Choroid plexus epithelial cell (primary cell): ENCODE results near the gene TENT4A.
A peak's percentile ranks its signal among the peaks of the same experiment; 100 is the strongest.

ENCODE experiments used
- DNase-seq: peaks from one replicate; pipeline ENCODE4 v3.0.0-alpha.2; 2010; ENCODE audit warnings: low read depth
- H3K4me3 ChIP-seq: 2 replicates; pipeline ENCODE4 v1.5.1; 2011; ENCODE audit warnings: low read depth, mild to moderate bottlenecking, control low read depth, low read length, moderate library complexity
- CTCF ChIP-seq: conservative IDR thresholded peaks from 2 replicates; pipeline ENCODE4 v1.5.1; 2011; ENCODE audit warnings: low read depth, mild to moderate bottlenecking, control low read depth, inconsistent platforms, low read length, moderate library complexity

TENT4A gene

GRCh38 chr5:6755941-6756340 lies 42.7 kb downstream of the TENT4A start:
- H3K4me3 ChIP-seq: no peak overlapping the region
- no peak for DNase-seq
- no peak for TF ChIP-seq CTCF

DNA sequence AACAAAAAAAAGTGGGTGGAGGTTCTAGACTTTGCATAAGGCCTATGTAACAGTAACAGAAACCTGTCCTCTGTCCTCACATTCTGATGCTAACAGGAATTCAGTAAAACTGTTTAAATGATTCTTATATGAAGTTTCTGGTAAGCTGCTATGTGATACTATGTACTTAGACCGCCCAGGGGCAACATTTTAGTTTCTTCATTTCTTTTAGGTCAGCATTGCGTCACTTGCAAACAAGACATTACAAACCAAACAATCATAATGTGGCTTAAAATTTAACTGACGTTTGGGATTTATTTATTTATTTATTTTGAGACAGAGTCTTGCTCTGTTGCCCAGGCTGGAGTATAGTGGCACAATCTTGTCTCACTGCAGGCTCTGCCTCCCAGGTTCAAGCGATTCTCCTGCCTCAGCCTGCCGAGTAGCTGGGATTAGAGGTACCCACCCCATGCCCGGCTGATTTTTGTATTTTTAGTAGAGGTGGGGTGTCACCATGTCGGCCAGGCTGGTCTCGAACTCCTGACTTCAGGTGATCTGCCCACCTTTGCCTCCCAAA lies 44.3 kb downstream of the TENT4A start:
- H3K4me3 ChIP-seq: no peak overlapping the region
- no peak for DNase-seq
- no peak for TF ChIP-seq CTCF

DNA sequence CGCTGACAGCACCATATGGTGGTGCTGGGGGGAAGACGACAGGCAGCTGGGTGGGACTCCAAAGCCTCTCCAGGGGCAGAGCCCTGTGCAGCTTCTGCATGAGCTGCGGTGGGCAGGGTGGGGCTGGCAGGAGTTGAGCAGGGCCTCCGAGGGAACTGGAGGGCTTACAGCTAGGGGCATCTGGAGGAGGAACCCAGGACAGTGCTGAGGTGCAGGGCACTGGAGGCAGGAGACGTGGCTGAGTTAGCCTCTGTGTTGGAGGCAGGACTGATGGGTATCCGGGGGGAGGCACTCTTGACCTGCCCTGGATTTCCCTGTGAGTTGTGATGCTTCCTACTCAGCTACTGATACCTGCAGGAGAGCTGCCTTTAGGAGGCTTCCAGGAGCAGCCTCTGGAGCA lies 45.0 kb downstream of the TENT4A start:
- no peak overlapping the region for H3K4me3 ChIP-seq
- no peak for DNase-seq
- no peak for TF ChIP-seq CTCF

DNA sequence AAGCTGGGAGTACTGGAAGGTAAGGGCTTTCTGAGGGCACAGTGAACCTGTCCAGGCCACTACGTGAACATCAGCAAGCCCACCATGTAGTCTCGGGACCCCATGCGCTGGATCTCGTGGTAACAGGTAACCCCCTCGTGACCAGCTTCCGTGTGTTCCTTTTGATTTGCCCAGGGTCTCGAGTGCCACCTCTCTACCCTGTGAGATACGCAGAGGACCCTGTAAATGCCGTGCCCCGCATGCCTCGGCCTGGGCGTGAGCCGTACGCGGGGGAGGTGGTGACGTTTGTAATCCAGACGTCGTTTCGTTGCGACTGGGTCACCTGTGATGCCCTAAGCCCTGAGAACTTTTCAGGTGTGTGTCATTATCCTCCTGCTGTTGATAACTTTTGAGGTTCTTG lies 45.5 kb downstream of the TENT4A start:
- no peak overlapping the region for H3K4me3 ChIP-seq
- no peak for TF ChIP-seq CTCF
- no peak for DNase-seq

GRCh38 chr5:6759401-6759800 lies 46.2 kb downstream of the TENT4A start:
- peak; percentile 20 for DNase-seq
- TF ChIP-seq CTCF: no peak
- no peak overlapping the region for H3K4me3 ChIP-seq

- TF ChIP-seq CTCF: no peak
- H3K4me3 ChIP-seq: no peak overlapping the region
- DNase-seq: no peak
These were observed 46.8 kb downstream of the TENT4A start for GRCh38 chr5:6759983-6760382.

DNA sequence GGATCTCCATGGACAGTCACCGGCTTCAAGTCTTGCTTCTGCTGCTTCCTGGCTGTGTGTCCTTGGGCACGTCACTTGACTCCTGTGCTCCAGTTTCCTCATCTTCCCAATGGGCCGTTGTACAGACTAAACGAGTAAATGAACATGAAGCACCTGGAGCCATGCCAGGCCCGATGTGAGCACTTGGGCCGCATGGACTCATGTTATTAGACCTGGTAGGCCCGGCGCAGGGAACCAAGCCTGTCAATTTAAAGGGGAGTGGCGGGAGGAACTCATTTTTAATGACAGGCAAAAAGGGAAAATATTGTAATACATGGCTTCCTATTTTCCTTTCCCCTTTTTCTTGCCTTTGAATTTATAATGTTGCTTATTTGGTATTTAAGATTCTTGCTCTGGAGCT lies 47.5 kb downstream of the TENT4A start:
- DNase-seq: no peak
- TF ChIP-seq CTCF: no peak

More for the DNA sequence above, 47.5 kb downstream of the TENT4A start:
- no peak overlapping the region for H3K4me3 ChIP-seq
